ENCODE results near the gene ABCG1.

ABCG1 gene

GRCh38 chr21:42230636-42231035 is 11.7 kb downstream of the ABCG1 start:
- Histone ChIP-seq H3K23ac (ENCODE audit: low read depth, low read length, poor library complexity) (no peak overlapping the region), H3K9ac (ENCODE audit: low read depth, low read length, poor library complexity) (no peak overlapping the region), H3K4me1 (ENCODE audit: control insufficient read depth in 2 of 2, insufficient read depth in 1 of 2, low read depth in 1 of 2, low read length in 2 of 2) (peaks cover 5 to 27% of the 10 kb centered on the region in 2 donors), H3K4ac (ENCODE audit: low read length) (no peak overlapping the region), H2BK5ac (ENCODE audit: low read length) (no peak overlapping the region), H3K9me3 (replicated peaks in 1 of 2; ENCODE audit: control insufficient read depth in 2 of 2, insufficient read depth in 1 of 2, low read depth in 1 of 2, low read length in 2 of 2) (no peaks in the 10 kb centered on the region), H4K91ac (ENCODE audit: low read depth, low read length, poor library complexity) (no peak overlapping the region), H2AFZ (ENCODE audit: low read length) (no peak overlapping the region), H2AK5ac (ENCODE audit: low read depth, low read length) (no peak overlapping the region), H3K14ac (ENCODE audit: low read length) (no peak overlapping the region), H2BK12ac (ENCODE audit: low read length) (peak overlapping the region; percentile 51), H2BK120ac (ENCODE audit: low read depth, low read length) (no peak overlapping the region), H3K27ac (replicated peaks; ENCODE audit: low read length) (no peak overlapping the region), H3K79me1 (ENCODE audit: low read depth, low read length) (no peaks in the 10 kb centered on the region), H4K8ac (ENCODE audit: low read depth, low read length) (no peak overlapping the region), H3K4me2 (ENCODE audit: insufficient read depth, low read length, poor library complexity, severe bottlenecking) (no peak overlapping the region), H3K4me3 (ENCODE audit: low read length in 2 of 2) (no peak overlapping the region), H3K27me3 (ENCODE audit: control insufficient read depth in 3 of 3, insufficient read depth in 3 of 3, low read depth in 1 of 3, low read length in 3 of 3) (peaks cover 0 to 37% (median 0%) of the 10 kb centered on the region in 3 experiments), H3K18ac (ENCODE audit: low read length) (peak overlapping the region; percentile 11), H3K36me3 (replicated peaks in 1 of 2; ENCODE audit: control insufficient read depth in 2 of 2, insufficient read depth in 2 of 2, low read length in 2 of 2) (no peaks in the 10 kb centered on the region), H2BK15ac (ENCODE audit: low read length) (no peak overlapping the region)
- WGBS, 2 donors (ENCODE audit: extremely low coverage in 2 of 2, insufficient read length in 2 of 2, insufficient replicate concordance in 1 of 2): no CpG with 5 or more reads among the region's 13 CpGs
- DNase-seq (ENCODE audit: low spot score): no peak

GRCh38 chr21:42231756-42232155 is 12.8 kb downstream of the ABCG1 start:
- H2BK12ac ChIP-seq (ENCODE audit: low read length): no peak overlapping the region
- no peak overlapping the region for H3K4me2 ChIP-seq (ENCODE audit: insufficient read depth, low read length, poor library complexity, severe bottlenecking)
- H3K4me3 ChIP-seq (ENCODE audit: low read length in 2 of 2): no peak overlapping the region
- no peak overlapping the region for H4K8ac ChIP-seq (ENCODE audit: low read depth, low read length)
- peaks cover 0 to 47% (median 0%) of the 10 kb centered on the region in 3 experiments for H3K27me3 ChIP-seq (ENCODE audit: control insufficient read depth in 3 of 3, insufficient read depth in 3 of 3, low read depth in 1 of 3, low read length in 3 of 3)
- DNase-seq (ENCODE audit: low spot score): no peak
- H3K4me1 ChIP-seq (ENCODE audit: control insufficient read depth in 2 of 2, insufficient read depth in 1 of 2, low read depth in 1 of 2, low read length in 2 of 2): peaks cover 5 to 25% of the 10 kb centered on the region in 2 donors
- no peak overlapping the region for H2AFZ ChIP-seq (ENCODE audit: low read length)
- H3K4ac ChIP-seq (ENCODE audit: low read length): no peak overlapping the region
- no CpG with 5 or more reads among the region's 2 CpGs for WGBS, 2 donors (ENCODE audit: extremely low coverage in 2 of 2, insufficient read length in 2 of 2, insufficient replicate concordance in 1 of 2)
- no peak overlapping the region for H3K9ac ChIP-seq (ENCODE audit: low read depth, low read length, poor library complexity)
- no peak overlapping the region for H2AK5ac ChIP-seq (ENCODE audit: low read depth, low read length)
- H2BK15ac ChIP-seq (ENCODE audit: low read length): peak overlapping the region; percentile 5
- H3K9me3 ChIP-seq (replicated peaks in 1 of 2; ENCODE audit: control insufficient read depth in 2 of 2, insufficient read depth in 1 of 2, low read depth in 1 of 2, low read length in 2 of 2): no peaks in the 10 kb centered on the region
- H3K14ac ChIP-seq (ENCODE audit: low read length): no peak overlapping the region
- H2BK120ac ChIP-seq (ENCODE audit: low read depth, low read length): no peak overlapping the region
- no peak overlapping the region for H2BK5ac ChIP-seq (ENCODE audit: low read length)
- H3K18ac ChIP-seq (ENCODE audit: low read length): no peak overlapping the region
- H3K27ac ChIP-seq (replicated peaks; ENCODE audit: low read length): no peak overlapping the region
- no peaks in the 10 kb centered on the region for H3K36me3 ChIP-seq (replicated peaks in 1 of 2; ENCODE audit: control insufficient read depth in 2 of 2, insufficient read depth in 2 of 2, low read length in 2 of 2)
- H3K23ac ChIP-seq (ENCODE audit: low read depth, low read length, poor library complexity): no peak overlapping the region
- no peaks in the 10 kb centered on the region for H3K79me1 ChIP-seq (ENCODE audit: low read depth, low read length)
- no peak overlapping the region for H4K91ac ChIP-seq (ENCODE audit: low read depth, low read length, poor library complexity)

- Histone ChIP-seq H4K8ac (ENCODE audit: low read depth, low read length) (no peak overlapping the region), H2BK12ac (ENCODE audit: low read length) (no peak overlapping the region), H4K91ac (ENCODE audit: low read depth, low read length, poor library complexity) (no peak overlapping the region), H3K4ac (ENCODE audit: low read length) (no peak overlapping the region), H3K4me1 (ENCODE audit: control insufficient read depth in 2 of 2, insufficient read depth in 1 of 2, low read depth in 1 of 2, low read length in 2 of 2) (peaks cover 5 to 25% of the 10 kb centered on the region in 2 donors), H3K23ac (ENCODE audit: low read depth, low read length, poor library complexity) (no peak overlapping the region), H3K9ac (ENCODE audit: low read depth, low read length, poor library complexity) (no peak overlapping the region), H3K36me3 (replicated peaks in 1 of 2; ENCODE audit: control insufficient read depth in 2 of 2, insufficient read depth in 2 of 2, low read length in 2 of 2) (no peaks in the 10 kb centered on the region), H2AFZ (ENCODE audit: low read length) (no peak overlapping the region), H3K27me3 (ENCODE audit: control insufficient read depth in 3 of 3, insufficient read depth in 3 of 3, low read depth in 1 of 3, low read length in 3 of 3) (peaks cover 0 to 51% (median 0%) of the 10 kb centered on the region in 3 experiments), H3K4me3 (ENCODE audit: low read length in 2 of 2) (no peak overlapping the region), H3K27ac (replicated peaks; ENCODE audit: low read length) (no peak overlapping the region), H3K4me2 (ENCODE audit: insufficient read depth, low read length, poor library complexity, severe bottlenecking) (no peak overlapping the region), H2BK15ac (ENCODE audit: low read length) (peak overlapping the region; percentile 5), H3K79me1 (ENCODE audit: low read depth, low read length) (no peaks in the 10 kb centered on the region), H3K9me3 (replicated peaks in 1 of 2; ENCODE audit: control insufficient read depth in 2 of 2, insufficient read depth in 1 of 2, low read depth in 1 of 2, low read length in 2 of 2) (no peaks in the 10 kb centered on the region), H2AK5ac (ENCODE audit: low read depth, low read length) (no peak overlapping the region), H2BK120ac (ENCODE audit: low read depth, low read length) (no peak overlapping the region), H3K18ac (ENCODE audit: low read length) (no peak overlapping the region), H2BK5ac (ENCODE audit: low read length) (no peak overlapping the region), H3K14ac (ENCODE audit: low read length) (no peak overlapping the region)
- DNase-seq (ENCODE audit: low spot score): no peak
- WGBS, 2 donors (ENCODE audit: extremely low coverage in 2 of 2, insufficient read length in 2 of 2, insufficient replicate concordance in 1 of 2): no CpG with 5 or more reads among the region's 8 CpGs
Measured at GRCh38 chr21:42232176-42232825, 13.4 kb downstream of the ABCG1 start.

GRCh38 chr21:42233067-42233961 is 14.4 kb downstream of the ABCG1 start:
- no peaks in the 10 kb centered on the region for H3K9me3 ChIP-seq (replicated peaks in 1 of 2; ENCODE audit: control insufficient read depth in 2 of 2, insufficient read depth in 1 of 2, low read depth in 1 of 2, low read length in 2 of 2)
- no peak overlapping the region for H2BK15ac ChIP-seq (ENCODE audit: low read length)
- H3K18ac ChIP-seq (ENCODE audit: low read length): no peak overlapping the region
- H3K4me1 ChIP-seq (ENCODE audit: control insufficient read depth in 2 of 2, insufficient read depth in 1 of 2, low read depth in 1 of 2, low read length in 2 of 2): peaks cover 5 to 25% of the 10 kb centered on the region in 2 donors
- H3K36me3 ChIP-seq (replicated peaks in 1 of 2; ENCODE audit: control insufficient read depth in 2 of 2, insufficient read depth in 2 of 2, low read length in 2 of 2): no peaks in the 10 kb centered on the region
- no peak overlapping the region for H2AFZ ChIP-seq (ENCODE audit: low read length)
- H3K4me2 ChIP-seq (ENCODE audit: insufficient read depth, low read length, poor library complexity, severe bottlenecking): no peak overlapping the region
- no peak overlapping the region for H3K14ac ChIP-seq (ENCODE audit: low read length)
- WGBS, 2 donors (ENCODE audit: extremely low coverage in 2 of 2, insufficient read length in 2 of 2, insufficient replicate concordance in 1 of 2): no CpG with 5 or more reads among the region's 14 CpGs
- no peak overlapping the region for H3K4ac ChIP-seq (ENCODE audit: low read length)
- H3K23ac ChIP-seq (ENCODE audit: low read depth, low read length, poor library complexity): no peak overlapping the region
- DNase-seq (ENCODE audit: low spot score): no peak
- no peak overlapping the region for H4K8ac ChIP-seq (ENCODE audit: low read depth, low read length)
- H2BK120ac ChIP-seq (ENCODE audit: low read depth, low read length): no peak overlapping the region
- peaks cover 0 to 54% (median 0%) of the 10 kb centered on the region in 3 experiments for H3K27me3 ChIP-seq (ENCODE audit: control insufficient read depth in 3 of 3, insufficient read depth in 3 of 3, low read depth in 1 of 3, low read length in 3 of 3)
- H2AK5ac ChIP-seq (ENCODE audit: low read depth, low read length): peak overlapping the region; percentile 20
- H3K79me1 ChIP-seq (ENCODE audit: low read depth, low read length): no peaks in the 10 kb centered on the region
- H2BK5ac ChIP-seq (ENCODE audit: low read length): no peak overlapping the region
- H3K9ac ChIP-seq (ENCODE audit: low read depth, low read length, poor library complexity): no peak overlapping the region
- no peak overlapping the region for H2BK12ac ChIP-seq (ENCODE audit: low read length)
- no peak overlapping the region for H3K27ac ChIP-seq (replicated peaks; ENCODE audit: low read length)
- no peak overlapping the region for H3K4me3 ChIP-seq (ENCODE audit: low read length in 2 of 2)
- H4K91ac ChIP-seq (ENCODE audit: low read depth, low read length, poor library complexity): no peak overlapping the region

All from neuronal stem cell (in vitro differentiated cells).